ENCODE data around the gene AIP.

- TF ChIP-seq, protein P1, sequence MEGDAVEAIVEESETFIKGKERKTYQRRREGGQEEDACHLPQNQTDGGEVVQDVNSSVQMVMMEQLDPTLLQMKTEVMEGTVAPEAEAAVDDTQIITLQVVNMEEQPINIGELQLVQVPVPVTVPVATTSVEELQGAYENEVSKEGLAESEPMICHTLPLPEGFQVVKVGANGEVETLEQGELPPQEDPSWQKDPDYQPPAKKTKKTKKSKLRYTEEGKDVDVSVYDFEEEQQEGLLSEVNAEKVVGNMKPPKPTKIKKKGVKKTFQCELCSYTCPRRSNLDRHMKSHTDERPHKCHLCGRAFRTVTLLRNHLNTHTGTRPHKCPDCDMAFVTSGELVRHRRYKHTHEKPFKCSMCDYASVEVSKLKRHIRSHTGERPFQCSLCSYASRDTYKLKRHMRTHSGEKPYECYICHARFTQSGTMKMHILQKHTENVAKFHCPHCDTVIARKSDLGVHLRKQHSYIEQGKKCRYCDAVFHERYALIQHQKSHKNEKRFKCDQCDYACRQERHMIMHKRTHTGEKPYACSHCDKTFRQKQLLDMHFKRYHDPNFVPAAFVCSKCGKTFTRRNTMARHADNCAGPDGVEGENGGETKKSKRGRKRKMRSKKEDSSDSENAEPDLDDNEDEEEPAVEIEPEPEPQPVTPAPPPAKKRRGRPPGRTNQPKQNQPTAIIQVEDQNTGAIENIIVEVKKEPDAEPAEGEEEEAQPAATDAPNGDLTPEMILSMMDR (IDR thresholded peaks at IDR 0.05), result no peak
- TF ChIP-seq EP300 (IDR thresholded peaks at IDR 0.05) (no peak), POLR2A (IDR thresholded peaks at IDR 0.05) (no peak)
These were observed 27.8 kb upstream of the AIP start, which contains the start of gene CABP4 for GRCh38 chr11:67455054-67455453.
